Lower leg skin (tissue), 4 donors: ENCODE data around the gene PROKR2. TPM values are rescaled to one million over a fixed set of nuclear protein-coding genes. Genes with fewer than 3 reads are reported as not detected.

Experiments
- total RNA-seq, 4 donors: library from RNA; depleted of rRNA; stranded (reverse); fragments of >200 nt; gene quantifications; one replicate each; pipeline ENCODE4 v1.1.0, GENCODE V29; 2016

PROKR2 gene
- total RNA-seq, 4 donors from 2014 or later, result not detected

Other genes starting within 250 kb of the PROKR2 start
- gene TMEM230, start 203.9 kb downstream of the PROKR2 start, total RNA-seq, result 10 to 100 TPM; 19.7 to 44.0 (median 35.9) TPM
- gene PCNA, start 197.0 kb downstream of the PROKR2 start, total RNA-seq, result 10 to 100 TPM; 39.4 to 47.0 (median 43.4) TPM
- 10 to 100 TPM; 12.3 to 16.9 (median 14.7) TPM for gene CDS2, start 189.9 kb downstream of the PROKR2 start, total RNA-seq